Uterus (tissue), 4 donors: Measurements from ENCODE around the gene CFDP1. TPM values are rescaled to one million over a fixed set of nuclear protein-coding genes. Genes with fewer than 3 reads are reported as not detected.
"Not testable (repeated sequence)": the region's sequence is repeated elsewhere in the genome, so short reads cannot be mapped to it uniquely, and the experiment has no call there.

Experiments used
- DNase-seq, 2 donors: peaks; one replicate each; pipeline ENCODE4 v3.0.0-alpha.2; 2019 to 2020
- H3K27ac ChIP-seq, 2 donors: fragments of 200-600 bp; sonication (generic); 1 replicate in 1 of 2; 2 replicates in 1 of 2; pipeline ENCODE4 v1.5.1; 2016 to 2018
- H3K27me3 ChIP-seq, 2 donors: fragments of 200-600 bp; sonication (generic); one replicate each; pipeline ENCODE4 v1.5.1; 2018 to 2019; ENCODE audit warnings: control low read depth in 1 of 2
- H3K36me3 ChIP-seq, 2 donors: fragments of 200-600 bp; sonication (generic); one replicate each; pipeline ENCODE4 v1.5.1; 2019; ENCODE audit warnings: control low read depth in 1 of 2
- H3K4me1 ChIP-seq, 2 donors: fragments of 200-600 bp; sonication (generic); one replicate each; pipeline ENCODE4 v1.5.1; 2018 to 2019; ENCODE audit warnings: control low read depth in 1 of 2
- H3K4me3 ChIP-seq, 2 donors: fragments of 200-600 bp; sonication (generic); 1 replicate in 1 of 2; 2 replicates in 1 of 2; pipeline ENCODE4 v1.5.1; 2018 to 2019; ENCODE audit warnings: mild to moderate bottlenecking in 1 of 2
- H3K9me3 ChIP-seq, 2 donors: fragments of 200-600 bp; sonication (generic); one replicate each; pipeline ENCODE4 v1.5.1; 2019; ENCODE audit warnings: control low read depth in 1 of 2
- CTCF ChIP-seq, 4 experiments: fragments of 200-600 bp in 2 of 4; fragments of 450-650 bp in 2 of 4; sonication (generic) in 2 of 4; IDR thresholded peaks; one replicate each; pipeline ENCODE4 v1.5.1; 2016 to 2019; ENCODE audit warnings: antibody characterized with exemption in 4 of 4, mild to moderate bottlenecking in 2 of 4, moderate library complexity in 1 of 4
- POLR2A ChIP-seq, 2 donors: fragments of 450-650 bp; IDR thresholded peaks; one replicate each; pipeline ENCODE4 v1.6.1; 2016; ENCODE audit warnings: antibody characterized with exemption in 2 of 2, mild to moderate bottlenecking in 1 of 2, moderate library complexity in 1 of 2
- intact Hi-C: fragments of 100-400 bp; cut with DNase I; formaldehyde crosslinking; loops from one replicate; pipeline ENCODE4 v1.15.1; 2023; ENCODE audit warnings: low total_unique reads
- total RNA-seq, 4 donors: library from RNA; depleted of rRNA in 3 of 4; stranded (reverse); fragments of >200 nt in 3 of 4; gene quantifications; one replicate each; pipeline versions ENCODE4 v1.1.0 to v1.2.4, GENCODE V29; 2014 to 2023
- donor health status: DM: yes; HTN: yes; CAD: no.

CFDP1 gene
- total RNA-seq, 4 donors from 2014 or later = 22.3 to 90.8 (median 73.4) TPM

DNA sequence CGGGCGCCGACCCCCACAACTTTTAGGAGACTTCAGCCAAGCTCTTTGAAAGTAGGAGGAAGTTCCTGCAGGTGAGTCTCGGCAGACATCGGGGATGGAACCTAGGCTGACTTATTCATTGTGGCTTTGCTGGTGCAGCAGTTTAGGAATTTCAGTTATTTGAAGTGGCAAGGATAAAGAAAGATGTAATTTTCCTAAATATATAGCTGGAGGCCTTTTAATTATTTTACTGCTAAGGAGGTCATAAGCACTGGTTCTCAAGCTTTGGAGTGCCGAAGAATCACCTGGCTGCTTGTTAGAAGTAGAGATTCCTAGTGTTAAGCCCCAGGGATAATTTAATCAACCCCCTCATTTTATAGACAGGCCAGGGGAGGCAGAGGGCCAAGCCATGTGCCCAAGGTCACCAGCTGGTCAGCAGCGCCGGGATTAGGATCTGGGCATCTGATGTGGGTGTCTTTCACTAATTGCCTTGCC is 152.9 kb downstream of the CFDP1 start:
- TF ChIP-seq POLR2A (IDR thresholded peaks at IDR 0.05) (no peak), CTCF (IDR thresholded peaks at IDR 0.05) (no peak)
- Histone ChIP-seq H3K9me3 (no peaks in the 10 kb centered on the region), H3K4me3 (no peak overlapping the region), H3K27me3 (no peaks in the 10 kb centered on the region), H3K36me3 (no peaks in the 10 kb centered on the region), H3K4me1 (no peaks in the 10 kb centered on the region), H3K27ac (no peak overlapping the region)
- intact Hi-C loops = no loop called here
- no peak for DNase-seq

- intact Hi-C loops = no loop called here
- TF ChIP-seq POLR2A (IDR thresholded peaks at IDR 0.05) = no peak
- no peak for TF ChIP-seq CTCF (IDR thresholded peaks at IDR 0.05)
- Histone ChIP-seq H3K27ac (no peak overlapping the region), H3K4me3 (no peak overlapping the region), H3K9me3 (no peaks in the 10 kb centered on the region), H3K27me3 (no peaks in the 10 kb centered on the region), H3K36me3 (no peaks in the 10 kb centered on the region), H3K4me1 (no peaks in the 10 kb centered on the region)
- DNase-seq = no peak
Observed at GRCh38 chr16:75279305-75279704, 154.0 kb downstream of the CFDP1 start.

GRCh38 chr16:75273054-75273925 is 160.0 kb downstream of the CFDP1 start:
- no peak for DNase-seq
- no peak overlapping the region for H3K27ac ChIP-seq
- no peaks in the 10 kb centered on the region for H3K4me1 ChIP-seq
- H3K4me3 ChIP-seq = no peak overlapping the region
- intact Hi-C loops = no loop called here
- H3K36me3 ChIP-seq = no peaks in the 10 kb centered on the region
- H3K9me3 ChIP-seq = no peaks in the 10 kb centered on the region
- TF ChIP-seq POLR2A (IDR thresholded peaks at IDR 0.05) = no peak
- TF ChIP-seq CTCF (IDR thresholded peaks at IDR 0.05) = no peak
- no peaks in the 10 kb centered on the region for H3K27me3 ChIP-seq

DNA sequence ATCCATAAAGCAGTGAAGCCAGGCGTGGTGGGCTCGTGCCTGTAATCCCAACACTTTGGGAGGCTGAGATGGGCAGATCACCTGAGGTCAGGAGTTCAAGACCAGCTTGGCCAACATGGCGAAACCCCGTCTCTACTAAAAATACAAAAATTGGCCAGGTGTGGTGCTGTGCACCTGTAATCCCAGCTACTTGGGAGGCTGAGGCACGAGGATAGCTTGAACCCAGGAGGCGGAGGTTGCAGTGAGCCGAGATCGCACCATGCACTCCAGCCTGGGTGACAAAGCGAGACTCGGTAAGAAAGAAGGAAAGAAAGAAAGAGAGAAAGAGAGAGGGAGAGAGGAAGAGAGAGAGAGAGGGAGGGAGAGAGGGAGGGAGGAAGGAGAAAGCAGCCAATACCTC is 160.7 kb downstream of the CFDP1 start:
- H3K4me1 ChIP-seq, DNase-seq, H3K27ac ChIP-seq, H3K4me3 ChIP-seq, H3K36me3 ChIP-seq, H3K27me3 ChIP-seq, intact Hi-C loops, H3K9me3 ChIP-seq: not testable (repeated sequence)

DNA sequence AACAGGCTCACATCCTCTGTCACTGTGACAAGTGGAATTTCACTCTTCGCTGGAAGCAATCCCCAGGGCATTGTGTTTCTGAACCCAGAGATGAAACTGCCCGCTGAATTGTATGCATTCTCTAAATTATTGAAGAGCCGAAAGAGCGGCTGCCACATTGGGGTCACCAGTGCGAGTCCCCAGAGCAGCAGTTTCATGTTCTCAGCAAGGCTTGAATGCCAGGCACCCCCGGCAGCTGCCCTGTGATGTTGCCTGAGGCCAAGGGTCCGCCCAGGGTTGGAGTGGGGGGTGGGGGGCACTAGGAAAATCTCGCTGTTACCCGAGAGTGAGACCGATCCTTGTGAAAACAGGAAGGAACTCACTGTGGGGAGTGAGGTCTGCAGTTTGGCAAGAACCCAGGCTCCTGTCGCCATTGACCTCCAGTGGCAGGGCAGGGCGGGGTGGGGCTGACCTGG is 161.2 kb downstream of the CFDP1 start:
- Histone ChIP-seq H3K4me3 (no peak overlapping the region), H3K36me3 (no peaks in the 10 kb centered on the region), H3K4me1 (no peaks in the 10 kb centered on the region), H3K27ac (no peak overlapping the region), H3K27me3 (no peaks in the 10 kb centered on the region), H3K9me3 (no peaks in the 10 kb centered on the region)
- no peak for DNase-seq
- TF ChIP-seq CTCF (IDR thresholded peaks at IDR 0.05) = no peak
- no peak for TF ChIP-seq POLR2A (IDR thresholded peaks at IDR 0.05)
- intact Hi-C loops = no loop called here
